Measurements from ENCODE around the gene SLC4A5.

GRCh38 chr2:74216642-74217041 is 126.6 kb downstream of the SLC4A5 start:
- TF ChIP-seq ELK4 (IDR thresholded peaks at IDR 0.05; ENCODE audit: borderline replicate concordance, low read depth, low read length) (no peak), BCL11A (tag by site-specific recombination; IDR thresholded peaks at IDR 0.05; ENCODE audit: low read depth) (no peak), ZNF341 (tag by site-specific recombination; IDR thresholded peaks at IDR 0.05; ENCODE audit: low read depth) (no peak), ZNF488 (tag by site-specific recombination; IDR thresholded peaks at IDR 0.05) (no peak)
- TF ChIP-seq, protein P1, sequence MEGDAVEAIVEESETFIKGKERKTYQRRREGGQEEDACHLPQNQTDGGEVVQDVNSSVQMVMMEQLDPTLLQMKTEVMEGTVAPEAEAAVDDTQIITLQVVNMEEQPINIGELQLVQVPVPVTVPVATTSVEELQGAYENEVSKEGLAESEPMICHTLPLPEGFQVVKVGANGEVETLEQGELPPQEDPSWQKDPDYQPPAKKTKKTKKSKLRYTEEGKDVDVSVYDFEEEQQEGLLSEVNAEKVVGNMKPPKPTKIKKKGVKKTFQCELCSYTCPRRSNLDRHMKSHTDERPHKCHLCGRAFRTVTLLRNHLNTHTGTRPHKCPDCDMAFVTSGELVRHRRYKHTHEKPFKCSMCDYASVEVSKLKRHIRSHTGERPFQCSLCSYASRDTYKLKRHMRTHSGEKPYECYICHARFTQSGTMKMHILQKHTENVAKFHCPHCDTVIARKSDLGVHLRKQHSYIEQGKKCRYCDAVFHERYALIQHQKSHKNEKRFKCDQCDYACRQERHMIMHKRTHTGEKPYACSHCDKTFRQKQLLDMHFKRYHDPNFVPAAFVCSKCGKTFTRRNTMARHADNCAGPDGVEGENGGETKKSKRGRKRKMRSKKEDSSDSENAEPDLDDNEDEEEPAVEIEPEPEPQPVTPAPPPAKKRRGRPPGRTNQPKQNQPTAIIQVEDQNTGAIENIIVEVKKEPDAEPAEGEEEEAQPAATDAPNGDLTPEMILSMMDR (tag by site-specific recombination; IDR thresholded peaks at IDR 0.05), result no peak

All from HEK293 (cell line).